ENCODE results near the gene DIS3L2. TPM values are rescaled to one million over a fixed set of nuclear protein-coding genes. Genes with fewer than 3 reads are reported as not detected.
"Not testable (repeated sequence)": the region's sequence is repeated elsewhere in the genome, so short reads cannot be mapped to it uniquely, and the experiment has no call there.

Gene DIS3L2
- total RNA-seq, 2 donors from 2014 or later: 33.5 to 35.5 TPM

DNA sequence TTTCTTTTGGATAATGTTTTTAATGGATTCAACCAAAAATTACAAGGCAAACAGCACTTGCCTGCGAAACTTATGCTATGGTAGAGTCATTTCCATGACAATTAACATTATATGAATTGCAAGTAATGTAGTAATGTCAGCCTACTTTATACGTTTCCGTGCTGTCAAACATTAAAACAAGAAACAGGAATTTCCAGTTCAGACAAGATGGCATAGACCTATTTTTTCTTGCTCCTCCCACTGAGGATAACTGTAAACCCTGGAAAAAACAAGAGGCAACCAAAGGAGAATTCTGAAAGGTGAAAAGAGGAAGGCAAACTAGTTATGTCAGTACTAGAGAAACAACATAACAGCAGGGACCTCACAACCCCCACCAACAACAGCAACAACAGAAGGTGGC is 170.7 kb downstream of the DIS3L2 start:
- DNase-seq (no peak), ATAC-seq (peak; percentile 85)
- intact Hi-C loops (cut with DNase I, micrococcal nuclease): no loop called here

DNA sequence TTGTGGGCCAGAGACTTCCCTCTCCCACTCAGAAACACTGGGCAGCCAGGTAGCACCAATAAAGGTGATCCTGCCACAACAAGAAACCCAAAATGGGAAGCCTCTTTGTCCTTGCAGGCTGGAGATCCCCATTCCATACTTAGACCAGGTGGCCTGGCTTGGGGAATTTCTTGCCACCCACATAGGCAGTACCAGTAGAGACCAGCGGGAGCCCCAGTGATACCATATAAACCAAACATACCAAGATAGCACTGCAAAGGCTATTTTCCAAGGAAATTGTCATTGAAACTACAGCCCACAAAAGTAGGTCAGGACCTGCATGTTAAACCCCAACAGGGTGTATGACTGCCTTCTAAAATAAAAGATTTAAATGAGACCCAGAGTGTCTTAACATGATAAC is 171.6 kb downstream of the DIS3L2 start:
- intact Hi-C loops (cut with DNase I, micrococcal nuclease): no loop called here
- peak; percentile 41 for ATAC-seq
- DNase-seq: no peak

DNA sequence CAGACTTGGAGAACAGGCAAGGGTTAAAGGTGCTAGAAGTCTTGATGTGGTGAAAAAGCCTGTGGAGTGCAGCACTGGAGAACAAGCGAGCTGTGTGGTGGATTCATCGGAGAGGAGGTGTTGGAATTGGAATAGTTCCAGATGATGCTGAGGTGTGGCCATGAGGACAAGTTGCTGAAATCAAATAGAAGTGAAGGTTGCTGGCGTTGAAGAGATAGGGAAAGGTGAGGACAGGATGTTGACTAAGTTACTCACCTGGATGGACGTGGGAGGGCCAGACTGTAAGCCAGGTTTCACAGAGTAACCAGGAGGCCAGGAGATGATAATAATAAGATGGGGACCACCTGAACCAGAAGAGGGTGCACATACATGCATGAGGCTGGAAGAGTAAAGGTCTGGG is 173.4 kb downstream of the DIS3L2 start:
- no peak for DNase-seq
- intact Hi-C loops (cut with DNase I, micrococcal nuclease): no loop called here
- ATAC-seq: no peak

DNA sequence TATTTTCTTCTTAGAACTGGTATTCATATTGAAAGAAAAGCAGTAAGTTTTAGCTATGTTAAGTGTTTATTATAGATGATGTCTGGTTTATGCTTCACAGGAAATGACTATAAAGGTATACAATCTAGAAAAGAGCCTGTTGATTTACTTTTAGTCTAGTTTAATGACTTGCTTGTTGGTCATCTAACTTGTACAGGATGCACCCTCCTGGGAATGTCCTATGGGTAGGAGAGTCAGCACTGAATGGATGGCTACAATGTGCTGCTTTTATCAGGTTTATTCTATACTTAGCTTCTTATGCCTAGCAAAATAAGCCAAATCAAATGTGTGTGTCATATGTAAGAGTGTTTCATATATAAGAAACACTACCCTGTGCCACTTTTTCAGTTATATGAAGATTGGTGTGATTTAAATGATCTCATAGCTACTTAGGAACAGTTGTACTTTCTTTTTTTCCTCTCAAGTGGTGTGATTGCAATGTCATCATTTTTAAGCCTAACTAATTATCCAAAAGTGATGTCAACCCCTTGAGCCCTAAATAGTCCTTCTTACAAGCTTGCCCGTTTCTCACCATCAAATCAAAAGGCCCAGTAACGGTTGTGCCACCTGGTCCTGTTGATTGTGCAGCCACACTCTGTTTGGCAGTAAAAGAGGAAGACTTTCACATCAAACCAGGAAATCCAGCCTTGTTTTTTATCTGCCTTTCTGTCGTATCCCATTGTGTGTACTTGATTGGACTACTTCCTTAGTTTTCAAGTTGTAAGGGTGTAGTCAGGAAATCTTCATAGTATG is 176.0 kb downstream of the DIS3L2 start:
- intact Hi-C loops (cut with DNase I, micrococcal nuclease): no loop called here
- DNase-seq (no peak), ATAC-seq (peak; percentile 81)

DNA sequence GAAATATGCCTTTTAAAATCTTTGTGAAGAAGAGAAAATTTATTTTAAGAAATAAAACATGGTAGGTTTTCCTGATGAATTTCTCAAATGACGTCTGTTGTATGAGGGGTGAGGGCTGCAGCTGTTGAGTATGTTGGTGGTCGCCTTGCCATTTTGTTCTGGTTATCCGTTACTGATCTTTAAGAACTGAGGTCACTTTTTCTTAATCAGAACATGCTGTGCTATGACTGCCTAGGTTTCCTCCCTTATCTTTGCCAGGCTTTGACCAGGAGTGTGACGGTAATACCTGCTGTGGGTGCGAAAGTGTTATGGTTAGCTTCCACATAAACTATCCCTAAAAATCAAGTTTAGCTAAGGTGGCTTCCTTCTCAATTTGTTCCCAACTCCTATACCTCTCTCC is 176.9 kb downstream of the DIS3L2 start:
- intact Hi-C loops (cut with DNase I, micrococcal nuclease): no loop called here
- no peak for DNase-seq
- ATAC-seq: no peak

DNA sequence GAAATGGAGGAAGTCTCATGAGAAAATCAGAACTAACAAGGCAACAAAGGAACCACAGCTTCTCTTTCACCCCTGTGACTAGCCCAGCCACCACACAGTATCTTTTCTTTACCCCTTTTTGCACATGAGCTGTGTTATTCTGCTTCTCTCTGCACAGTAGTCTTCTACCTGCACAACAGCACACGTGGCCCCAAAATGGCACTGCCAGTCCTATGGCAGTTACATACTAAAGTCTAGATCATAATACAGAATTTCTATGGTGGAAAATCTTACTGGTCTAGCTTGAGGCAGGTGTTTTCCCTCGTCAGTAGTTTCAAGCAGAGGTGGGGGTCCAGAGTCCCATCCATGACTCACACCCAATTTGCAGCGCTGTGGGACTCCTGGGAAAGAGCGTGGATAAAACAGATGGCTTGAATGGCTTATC is 177.7 kb downstream of the DIS3L2 start:
- ATAC-seq: no peak
- intact Hi-C loops (cut with DNase I, micrococcal nuclease): no loop called here

DNA sequence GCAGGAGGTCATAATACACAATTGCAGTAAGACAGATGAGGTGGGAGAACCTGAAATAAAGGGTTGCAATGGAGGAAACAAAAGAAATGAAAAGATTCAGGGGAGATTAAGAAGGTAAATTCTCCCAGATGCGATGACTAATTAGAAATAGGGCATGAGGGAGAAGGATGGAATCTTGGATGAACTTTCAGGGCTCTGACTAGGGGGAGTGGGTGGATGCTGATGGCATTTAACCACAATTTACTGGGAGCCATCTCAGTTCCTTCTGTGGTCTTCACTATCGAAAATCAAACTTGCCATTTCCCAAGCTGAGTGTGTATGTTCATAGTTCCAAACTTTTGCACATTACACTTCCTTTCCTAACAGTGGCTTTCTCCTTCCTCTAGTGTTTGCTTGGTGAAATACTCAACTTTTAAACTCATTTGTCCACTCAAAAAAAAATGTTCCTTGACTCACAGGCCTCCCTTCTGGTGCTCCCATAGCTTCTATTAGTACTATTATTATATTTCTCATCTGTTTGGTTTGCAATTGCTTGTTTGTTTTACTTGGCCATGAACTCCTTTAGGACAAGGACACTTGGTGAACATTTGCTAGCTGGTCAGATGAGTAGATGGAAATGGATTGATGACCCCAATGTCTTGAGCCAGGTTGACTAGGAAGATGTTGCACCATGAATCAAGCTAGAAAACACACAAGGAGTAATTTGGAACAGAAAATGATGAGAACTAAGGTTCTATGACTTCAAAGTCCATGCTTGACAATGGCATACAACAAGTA is 178.5 kb downstream of the DIS3L2 start:
- DNase-seq (no peak), ATAC-seq (no peak)
- intact Hi-C loops (cut with DNase I, micrococcal nuclease): loop anchor here in 1 of 2 donors (5.0 kb wide), 1 partner anchor 218 kb away; no protein-coding TSS in a partner anchor

More for the DNA sequence above, 177.7 kb downstream of the DIS3L2 start:
- no peak for DNase-seq

DNA sequence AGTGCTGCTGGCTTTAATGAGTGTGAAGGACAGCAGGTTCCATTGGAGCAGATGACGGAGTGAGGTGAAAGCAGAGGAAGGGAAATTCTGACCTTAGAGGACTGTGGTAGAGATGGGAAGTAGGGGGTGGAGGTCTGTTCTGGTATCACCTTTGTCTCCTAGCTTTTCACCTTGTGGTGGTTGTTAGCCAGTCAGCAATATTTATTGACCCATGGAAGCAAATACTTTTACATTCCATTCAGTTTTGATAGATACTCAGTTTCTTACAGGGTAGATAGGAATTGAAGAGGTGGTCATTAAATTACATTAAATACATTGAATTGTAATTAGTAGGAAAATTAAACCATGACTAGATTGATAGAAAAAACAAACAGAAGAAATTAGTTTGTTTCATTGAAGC is 180.1 kb downstream of the DIS3L2 start:
- intact Hi-C loops (cut with DNase I, micrococcal nuclease): loop anchor here in 1 of 2 donors (5.0 kb wide), 1 partner anchor 219 kb away; no protein-coding TSS in a partner anchor
- no peak for ATAC-seq
- DNase-seq: no peak

DNA sequence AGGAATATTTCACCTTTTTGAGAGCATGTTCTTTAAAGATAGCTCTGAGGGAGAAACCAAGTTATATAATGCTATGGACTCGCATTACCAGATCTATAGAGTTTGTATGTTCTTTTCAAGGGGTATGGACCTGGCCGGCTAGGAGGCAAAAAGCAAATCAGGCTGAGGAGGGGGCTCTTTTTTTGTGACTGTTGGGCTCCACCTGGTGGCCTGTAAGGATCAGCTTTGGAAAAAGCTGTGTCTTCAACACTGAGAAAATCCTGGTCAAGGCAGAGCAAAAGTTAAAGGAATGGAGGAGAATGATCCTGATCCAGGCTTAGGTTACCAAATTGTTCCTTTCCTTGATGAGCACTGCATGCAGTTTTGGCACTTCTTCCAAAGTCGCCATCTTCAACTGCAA is 180.5 kb downstream of the DIS3L2 start:
- DNase-seq (peak in 1 of 2 donors; percentile 25), ATAC-seq (peak; percentile 60)
- intact Hi-C loops (cut with DNase I, micrococcal nuclease): loop anchor here in 1 of 2 donors (5.0 kb wide), 1 partner anchor 220 kb away; no protein-coding TSS in a partner anchor

DNA sequence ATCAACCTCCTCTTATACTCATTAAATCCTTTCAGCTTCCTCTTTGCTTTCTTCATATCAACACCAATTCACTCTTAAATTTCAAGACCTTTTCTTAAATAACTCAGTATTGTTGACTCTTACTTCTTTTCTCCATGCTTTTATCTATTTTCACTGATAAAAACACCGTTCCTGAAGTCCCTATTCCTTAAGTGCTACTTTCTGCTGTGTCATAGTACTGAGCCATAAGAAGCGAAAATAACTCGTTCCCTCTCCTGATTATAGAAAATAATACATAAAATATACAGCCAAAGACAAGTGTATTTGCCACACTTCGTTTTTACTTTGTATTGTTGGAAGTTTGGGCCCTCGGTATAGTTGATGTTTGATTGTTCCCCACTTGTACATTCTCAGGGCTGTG is 181.0 kb downstream of the DIS3L2 start:
- intact Hi-C loops (cut with DNase I, micrococcal nuclease): loop anchor here in 1 of 2 donors (5.0 kb wide), 1 partner anchor 220 kb away; no protein-coding TSS in a partner anchor
- no peak for ATAC-seq
- DNase-seq: no peak

DNA sequence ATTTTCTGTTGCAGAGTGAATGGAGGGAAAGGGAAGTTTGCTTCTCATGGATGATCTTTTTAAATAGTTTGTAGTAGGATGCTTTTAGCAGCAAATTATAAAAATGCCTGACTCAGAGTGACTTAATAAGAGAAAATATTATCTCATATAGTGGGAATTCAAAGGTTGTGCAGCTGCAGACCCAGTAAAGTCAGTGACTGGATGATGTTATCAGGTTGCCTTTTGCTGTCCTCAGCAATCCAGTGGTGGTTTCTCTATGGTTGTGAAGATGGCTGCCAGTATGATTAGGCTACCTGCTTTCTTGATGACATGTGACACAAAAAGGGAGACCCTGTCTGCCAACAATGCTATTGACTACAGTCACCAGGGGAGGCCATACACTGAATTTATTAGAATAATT is 184.8 kb downstream of the DIS3L2 start:
- DNase-seq (no peak), ATAC-seq (no peak)
- intact Hi-C loops (cut with DNase I, micrococcal nuclease): no loop called here

DNA sequence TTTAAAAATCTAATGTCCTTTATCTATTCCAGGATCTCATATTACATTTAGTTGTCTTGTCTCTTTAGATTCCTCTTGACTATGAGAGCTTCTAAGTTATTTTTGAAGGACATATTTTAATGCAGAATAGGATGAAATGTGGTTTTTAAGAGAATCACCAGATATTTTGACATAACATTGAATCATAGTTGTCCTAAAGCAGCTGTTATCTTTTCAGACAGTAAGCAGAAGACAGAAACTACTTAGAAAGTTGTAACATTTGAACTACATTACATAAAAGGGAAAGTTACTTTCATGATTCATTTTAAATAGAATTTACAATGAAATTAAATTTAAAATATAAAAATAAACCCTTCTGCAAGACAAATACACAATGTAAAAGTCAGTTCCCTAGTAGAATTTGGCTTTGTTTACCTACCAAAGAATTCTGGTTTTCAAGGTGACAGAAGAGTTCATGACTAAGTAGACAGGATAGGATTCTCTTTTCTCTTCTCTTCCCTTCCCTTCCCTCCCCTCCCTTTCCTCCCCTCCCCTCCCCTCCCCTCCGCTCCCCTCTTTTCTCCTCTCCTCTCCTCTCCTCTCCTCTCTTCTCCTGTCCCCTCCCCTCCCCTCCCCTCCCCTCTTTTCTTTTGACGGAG is 186.0 kb downstream of the DIS3L2 start:
- DNase-seq: no peak
- intact Hi-C loops (cut with DNase I, micrococcal nuclease): no loop called here
- ATAC-seq: no peak

DNA sequence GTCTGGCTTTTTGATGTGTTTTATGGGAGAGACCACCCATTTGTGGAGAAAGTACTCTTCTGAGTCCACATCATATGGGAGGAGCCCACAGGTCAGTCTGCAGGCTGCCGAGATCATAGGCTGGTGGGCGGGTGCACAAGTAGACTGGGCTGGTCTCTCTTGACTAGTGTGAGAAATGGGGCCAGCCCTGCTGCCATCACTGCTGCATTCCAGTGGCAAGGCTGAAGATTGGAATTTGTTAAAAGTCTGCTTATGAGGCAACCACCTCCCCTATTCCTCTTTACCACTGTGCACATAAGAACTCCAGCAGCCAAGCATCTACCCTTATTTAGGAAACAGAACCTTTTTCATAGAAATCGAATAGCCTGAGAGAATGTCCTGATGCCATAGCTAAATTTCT is 200.7 kb downstream of the DIS3L2 start:
- ATAC-seq (no peak), DNase-seq (no peak)
- intact Hi-C loops (cut with DNase I, micrococcal nuclease): no loop called here

DNA sequence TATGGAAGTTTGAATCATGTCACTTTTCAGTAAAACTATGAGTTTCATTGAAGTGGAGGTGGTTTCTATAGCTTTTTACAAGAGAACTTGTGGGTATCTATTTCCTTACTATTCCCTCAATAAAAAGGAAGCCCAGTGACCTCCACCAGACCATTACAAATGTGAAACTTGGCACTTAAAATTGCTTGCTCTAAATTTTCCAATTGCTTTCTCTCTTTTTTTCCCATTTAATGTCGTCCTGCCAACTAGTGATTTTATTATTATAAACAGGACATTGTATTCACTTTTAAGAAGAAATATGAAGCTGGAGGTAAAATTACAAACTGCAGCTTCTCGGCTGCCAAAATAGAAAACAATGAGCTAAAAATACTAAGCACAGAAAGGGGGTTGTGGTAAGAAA is 208.9 kb downstream of the DIS3L2 start:
- intact Hi-C loops (cut with DNase I, micrococcal nuclease): no loop called here
- DNase-seq: no peak
- ATAC-seq: no peak

DNA sequence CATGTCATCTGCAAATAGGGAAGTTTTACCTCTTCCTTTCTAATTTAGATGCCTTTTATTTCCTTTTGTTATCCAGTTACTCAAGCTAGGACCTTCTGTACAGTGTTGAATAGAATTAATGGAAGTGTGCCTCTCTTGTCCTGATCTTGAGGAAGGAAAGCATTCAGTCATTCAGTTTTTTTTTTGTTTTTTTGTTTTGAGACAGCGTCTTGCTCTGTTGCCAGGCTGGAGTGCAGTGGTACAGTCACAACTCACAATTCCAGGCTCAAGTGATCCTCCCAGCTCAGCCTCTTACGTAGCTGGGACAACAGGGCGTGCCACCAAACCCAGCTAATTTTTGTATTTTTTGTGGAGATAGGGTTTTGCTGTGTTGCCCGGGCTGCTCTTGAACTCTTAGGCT is 213.1 kb downstream of the DIS3L2 start:
- DNase-seq (no peak), ATAC-seq (no peak)
- intact Hi-C loops (cut with DNase I, micrococcal nuclease): no loop called here

DNA sequence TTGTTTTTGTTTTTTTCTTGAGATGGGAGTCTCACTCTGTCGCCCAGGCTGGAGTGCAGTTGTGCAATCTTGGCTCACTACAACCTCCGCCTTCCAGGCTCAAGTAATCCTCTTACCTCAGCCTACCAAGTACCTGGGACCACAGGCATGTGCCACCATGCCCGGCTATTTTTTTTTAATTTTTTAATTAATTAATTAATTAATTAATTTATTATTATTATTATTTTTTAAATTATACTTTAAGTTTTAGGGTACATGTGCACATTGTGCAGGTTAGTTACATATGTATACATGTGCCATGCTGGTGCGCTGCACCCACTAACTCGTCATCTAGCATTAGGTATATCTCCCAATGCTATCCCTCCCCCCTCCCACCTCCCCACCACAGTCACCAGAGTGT is 215.1 kb downstream of the DIS3L2 start:
- intact Hi-C loops (cut with DNase I, micrococcal nuclease); ATAC-seq; DNase-seq: not testable (repeated sequence)

DNA sequence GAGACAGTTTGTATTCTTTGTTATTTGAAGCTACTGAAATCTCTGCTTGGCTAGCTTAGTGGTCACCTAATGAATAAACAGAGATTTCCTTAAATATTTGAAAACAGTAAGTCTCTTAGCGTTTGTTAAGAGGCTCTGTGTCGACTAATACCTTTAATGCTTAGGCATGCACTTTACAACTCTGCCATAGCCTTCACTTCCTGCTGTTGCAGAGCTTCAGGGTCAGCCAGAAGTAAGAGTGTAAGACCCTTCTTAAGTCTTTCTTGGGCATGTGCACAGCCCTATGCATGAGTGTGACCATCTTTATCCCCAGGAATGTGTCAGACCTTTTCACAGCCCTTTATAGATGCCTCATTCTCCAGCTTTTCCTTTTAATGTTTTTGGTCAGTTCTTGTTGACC is 221.8 kb downstream of the DIS3L2 start:
- no peak for ATAC-seq
- DNase-seq: no peak
- intact Hi-C loops (cut with DNase I, micrococcal nuclease): no loop called here

DNA sequence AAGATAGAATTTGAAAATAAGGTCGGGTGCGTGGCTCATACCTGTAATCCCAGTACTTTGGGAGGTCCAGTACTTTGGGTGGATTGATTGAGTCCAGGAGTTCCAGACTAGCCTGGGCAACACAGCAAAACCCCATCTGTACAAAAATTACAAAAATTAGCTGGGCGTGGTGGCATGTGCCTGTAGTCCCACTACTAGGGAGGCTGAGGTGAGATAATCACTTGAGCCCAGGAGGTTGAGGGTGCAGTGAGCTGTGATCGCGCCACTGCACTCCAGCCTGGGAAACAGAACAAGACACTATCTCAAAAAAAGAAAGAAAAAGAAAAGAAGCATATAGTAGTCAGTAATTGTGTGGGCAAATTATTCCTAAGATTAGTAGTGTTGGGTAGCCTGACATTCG is 222.8 kb downstream of the DIS3L2 start:
- DNase-seq (no peak), ATAC-seq (no peak)
- intact Hi-C loops (cut with DNase I, micrococcal nuclease): no loop called here

DNA sequence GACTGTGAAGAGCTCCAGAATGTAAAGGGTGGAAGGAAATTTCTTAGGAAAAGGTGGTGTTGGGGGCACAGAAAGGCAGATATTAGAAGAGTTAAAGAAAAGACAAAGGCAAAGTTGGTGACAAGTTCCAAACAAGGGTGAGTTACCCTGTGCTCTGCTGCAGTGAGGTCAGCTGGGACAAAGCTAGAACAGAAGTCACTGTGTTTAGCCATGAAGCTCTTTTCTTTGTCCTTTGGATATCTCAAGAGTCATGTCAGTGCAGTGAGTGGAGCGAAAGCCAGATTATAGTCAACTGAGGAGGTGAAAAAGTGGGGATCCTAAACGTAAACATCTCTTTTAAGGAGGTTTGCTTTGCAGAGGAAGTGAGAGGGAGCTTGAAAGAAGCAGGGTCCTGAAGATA is 229.3 kb downstream of the DIS3L2 start:
- DNase-seq (no peak), ATAC-seq (no peak)
- intact Hi-C loops (cut with DNase I, micrococcal nuclease): no loop called here

DNA sequence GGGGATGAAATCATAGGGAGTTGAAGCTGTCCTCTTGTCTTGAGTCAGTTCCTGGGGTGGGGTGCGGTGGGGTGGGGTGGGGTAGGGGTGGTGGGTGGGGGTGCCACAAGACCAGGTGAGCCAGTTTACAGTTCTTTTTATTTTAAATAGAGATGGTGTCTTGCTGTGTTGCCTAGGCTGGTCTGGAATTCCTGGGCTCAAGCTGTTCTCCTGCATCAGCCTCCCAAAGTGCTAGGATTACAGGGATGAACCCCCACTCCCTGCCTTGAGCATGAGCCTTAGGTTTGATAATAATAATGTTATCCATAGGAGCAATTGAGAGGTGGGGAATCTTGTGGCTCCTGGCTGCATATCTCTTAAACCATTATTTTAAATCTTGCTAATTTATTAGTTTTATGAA is 234.0 kb downstream of the DIS3L2 start:
- intact Hi-C loops (cut with DNase I, micrococcal nuclease): no loop called here

More for the DNA sequence above, 234.0 kb downstream of the DIS3L2 start:
- ATAC-seq (no peak), DNase-seq (no peak)
